Smooth muscle cell (in vitro differentiated cells): ENCODE results near the gene OR2L8. TPM values are rescaled to one million over a fixed set of nuclear protein-coding genes. Genes with fewer than 3 reads are reported as not detected.

ENCODE experiments used
- DNase-seq: peaks from one replicate; lab custom pipeline; 2025; ENCODE audit not compliant: unreplicated experiment; lab: John Stamatoyannopoulos, UW
- H2AFZ ChIP-seq: fragments of 200-600 bp; sonication (generic); 2 replicates; pipeline ENCODE4 v1.6.0; 2016; ENCODE audit warnings: antibody characterized with exemption, low read depth, mild to moderate bottlenecking
- H3F3A ChIP-seq: fragments of 200-600 bp; sonication (generic); 2 replicates; pipeline ENCODE4 v1.6.0; 2017; ENCODE audit warnings: antibody characterized with exemption, low read depth
- H3K27ac ChIP-seq: fragments of 200-600 bp; sonication (generic); 2 replicates; pipeline ENCODE4 v1.5.1; 2016; ENCODE audit warnings: low read depth, mild to moderate bottlenecking
- H3K27me3 ChIP-seq: fragments of 200-600 bp; sonication (generic); 2 replicates; pipeline ENCODE4 v1.6.1; 2016; ENCODE audit warnings: low read depth, mild to moderate bottlenecking
- H3K36me3 ChIP-seq: fragments of 200-600 bp; sonication (generic); 2 replicates; pipeline ENCODE4 v1.5.1; 2016; ENCODE audit warnings: low read depth
- H3K4me1 ChIP-seq: fragments of 200-600 bp; sonication (generic); 2 replicates; pipeline ENCODE4 v1.5.1; 2016; ENCODE audit warnings: low read depth
- H3K4me2 ChIP-seq: fragments of 200-600 bp; sonication (generic); 2 replicates; pipeline ENCODE4 v1.6.0; 2016; ENCODE audit warnings: mild to moderate bottlenecking
- H3K4me3 ChIP-seq: fragments of 200-600 bp; sonication (generic); 2 replicates; pipeline ENCODE4 v1.5.1; 2016; ENCODE audit warnings: mild to moderate bottlenecking
- H3K79me2 ChIP-seq: fragments of 200-600 bp; sonication (generic); 2 replicates; pipeline ENCODE4 v1.6.0; 2016; ENCODE audit warnings: low read depth, mild to moderate bottlenecking
- H3K9ac ChIP-seq: fragments of 200-600 bp; sonication (generic); 2 replicates; pipeline ENCODE4 v1.6.0; 2016; ENCODE audit warnings: low read depth
- H3K9me3 ChIP-seq: fragments of 200-600 bp; sonication (generic); replicated peaks from 2 replicates; pipeline ENCODE4 v1.5.1; 2016; ENCODE audit warnings: low read depth
- H4K20me1 ChIP-seq: fragments of 200-600 bp; sonication (generic); 2 replicates; pipeline ENCODE4 v1.6.0; 2016; ENCODE audit warnings: low read depth
- WGBS: methylation state at CpG from one replicate; pipeline ENCODE4 v1.1.7; 2016; ENCODE audit warnings: low lambda C conversion rate; 5-methylcytosine and 5-hydroxymethylcytosine counted together
- polyA plus RNA-seq: library from polyadenylated mRNA; unstranded; fragments of >200 nt; fragmentation: Nextera tagmentation; extraction: Ambion mirVana; gene quantifications from 2 replicates; pipeline ENCODE4 v1.2.1, GENCODE V29; 2016
- total RNA-seq: library from RNA; depleted of rRNA; stranded (reverse); fragments of >200 nt; gene quantifications from 2 replicates; pipeline ENCODE4 v1.2.3, GENCODE V29; 2014
- TF ChIP-seq, protein P1 (sequence below): fragments of 200-600 bp; sonication (generic); IDR thresholded peaks from 2 replicates; pipeline ENCODE4 v1.5.1; 2017; ENCODE audit warnings: borderline replicate concordance, mild to moderate bottlenecking, antibody characterized with exemption; ENCODE audit not compliant: insufficient read depth, poor library complexity, severe bottlenecking

OR2L8 gene, protein sequence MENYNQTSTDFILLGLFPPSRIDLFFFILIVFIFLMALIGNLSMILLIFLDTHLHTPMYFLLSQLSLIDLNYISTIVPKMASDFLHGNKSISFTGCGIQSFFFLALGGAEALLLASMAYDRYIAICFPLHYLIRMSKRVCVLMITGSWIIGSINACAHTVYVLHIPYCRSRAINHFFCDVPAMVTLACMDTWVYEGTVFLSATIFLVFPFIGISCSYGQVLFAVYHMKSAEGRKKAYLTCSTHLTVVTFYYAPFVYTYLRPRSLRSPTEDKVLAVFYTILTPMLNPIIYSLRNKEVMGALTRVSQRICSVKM
- total RNA-seq (not detected in 2 replicates), polyA plus RNA-seq (not detected in 2 replicates)

DNA sequence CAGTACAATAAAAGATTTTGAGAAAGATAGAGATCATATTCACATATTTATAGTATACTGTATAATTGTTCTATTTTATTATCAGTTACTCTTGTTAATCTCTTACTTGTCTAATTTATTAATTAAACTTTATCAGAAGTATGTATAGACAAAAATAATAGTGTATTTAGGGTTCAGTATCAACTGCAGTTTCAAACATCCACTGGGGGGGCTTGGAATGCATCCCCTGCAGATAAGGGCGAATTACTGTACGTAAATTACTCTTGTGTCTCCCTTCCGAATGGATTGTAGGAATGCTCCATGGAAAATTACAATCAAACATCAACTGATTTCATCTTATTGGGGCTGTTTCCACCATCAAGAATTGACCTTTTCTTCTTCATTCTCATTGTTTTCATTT, at the start of gene OR2L8:
Gene OR2L8, plus strand, starts transcription at position 301 of the 400 bp plus-strand sequence. Its CDS starts 0 bp downstream, at position 301.
- Histone ChIP-seq H2AFZ (no peak within 1 kb of the TSS), H3K4me3 (no peak within 1 kb of the TSS), H3K9ac (no peak within 1 kb of the TSS), H3K79me2 (no peaks in the 10 kb centered on the region), H4K20me1 (no peaks in the 10 kb centered on the region), H3F3A (no peaks in the 10 kb centered on the region), H3K36me3 (no peaks in the 10 kb centered on the region), H3K9me3 (peaks cover 15% of the 10 kb centered on the region), H3K4me2 (no peak within 1 kb of the TSS), H3K27me3 (no peaks in the 10 kb centered on the region), H3K27ac (no peak within 1 kb of the TSS), H3K4me1 (no peaks in the 10 kb centered on the region)
- DNase-seq: no peak
- WGBS: 78% methylated on average over 3 of the region's 3 CpGs
- TF ChIP-seq, protein P1, sequence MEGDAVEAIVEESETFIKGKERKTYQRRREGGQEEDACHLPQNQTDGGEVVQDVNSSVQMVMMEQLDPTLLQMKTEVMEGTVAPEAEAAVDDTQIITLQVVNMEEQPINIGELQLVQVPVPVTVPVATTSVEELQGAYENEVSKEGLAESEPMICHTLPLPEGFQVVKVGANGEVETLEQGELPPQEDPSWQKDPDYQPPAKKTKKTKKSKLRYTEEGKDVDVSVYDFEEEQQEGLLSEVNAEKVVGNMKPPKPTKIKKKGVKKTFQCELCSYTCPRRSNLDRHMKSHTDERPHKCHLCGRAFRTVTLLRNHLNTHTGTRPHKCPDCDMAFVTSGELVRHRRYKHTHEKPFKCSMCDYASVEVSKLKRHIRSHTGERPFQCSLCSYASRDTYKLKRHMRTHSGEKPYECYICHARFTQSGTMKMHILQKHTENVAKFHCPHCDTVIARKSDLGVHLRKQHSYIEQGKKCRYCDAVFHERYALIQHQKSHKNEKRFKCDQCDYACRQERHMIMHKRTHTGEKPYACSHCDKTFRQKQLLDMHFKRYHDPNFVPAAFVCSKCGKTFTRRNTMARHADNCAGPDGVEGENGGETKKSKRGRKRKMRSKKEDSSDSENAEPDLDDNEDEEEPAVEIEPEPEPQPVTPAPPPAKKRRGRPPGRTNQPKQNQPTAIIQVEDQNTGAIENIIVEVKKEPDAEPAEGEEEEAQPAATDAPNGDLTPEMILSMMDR: no peak

DNA sequence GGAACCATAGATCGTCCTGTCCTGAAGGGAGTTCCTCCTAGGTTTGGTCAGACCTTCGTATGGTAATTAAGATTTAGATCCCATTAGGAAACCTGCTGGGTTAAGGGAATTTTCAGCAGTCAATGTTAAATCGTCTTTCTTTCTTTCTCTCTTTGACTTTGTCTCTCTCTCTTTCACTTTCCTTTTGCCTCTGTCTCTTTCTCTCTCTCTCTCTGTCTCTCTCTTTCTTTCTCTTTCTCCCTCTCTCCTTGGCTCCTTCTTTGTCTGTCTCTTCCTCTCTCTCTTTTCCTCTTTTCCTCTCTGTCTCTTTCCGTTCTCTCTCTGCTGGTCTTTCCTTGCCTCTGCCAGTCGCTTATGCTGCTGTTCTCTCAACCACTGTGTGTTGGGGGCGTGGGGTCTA, 44.5 kb upstream of the OR2L8 start:
- H2AFZ ChIP-seq: no peak overlapping the region
- no peaks in the 10 kb centered on the region for H3K79me2 ChIP-seq
- H3K27me3 ChIP-seq: no peaks in the 10 kb centered on the region
- no peak overlapping the region for H3K9ac ChIP-seq
- H3K4me2 ChIP-seq: no peak overlapping the region
- H4K20me1 ChIP-seq: no peaks in the 10 kb centered on the region
- no peaks in the 10 kb centered on the region for H3K36me3 ChIP-seq
- H3F3A ChIP-seq: no peaks in the 10 kb centered on the region
- no peak overlapping the region for H3K4me3 ChIP-seq
- TF ChIP-seq, protein P1: no peak
- H3K4me1 ChIP-seq: no peaks in the 10 kb centered on the region
- H3K9me3 ChIP-seq: peaks cover 6% of the 10 kb centered on the region
- no peak for DNase-seq
- no peak overlapping the region for H3K27ac ChIP-seq
- WGBS: 70% methylated on average over 6 of the region's 6 CpGs

DNA sequence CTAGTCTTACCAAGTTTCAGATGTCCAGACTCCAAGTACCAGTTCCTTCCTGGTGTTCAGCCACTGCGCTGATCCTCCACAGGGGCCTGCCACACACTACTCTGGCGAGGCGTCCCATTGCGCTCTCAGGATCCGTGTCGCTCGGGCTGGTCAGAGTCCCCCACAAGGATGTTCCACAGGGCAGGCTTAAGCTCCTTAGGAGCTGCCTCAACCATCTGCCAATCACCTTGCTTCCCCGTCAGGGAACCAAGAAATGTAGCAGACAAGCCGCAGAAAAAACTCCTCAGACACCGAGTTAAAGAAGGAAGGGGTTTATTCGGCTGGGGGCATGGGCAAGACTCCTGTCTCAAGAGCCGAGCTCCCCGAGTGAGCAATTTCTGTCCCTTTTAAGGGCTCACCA, 43.5 kb upstream of the OR2L8 start:
- H3K79me2 ChIP-seq: no peaks in the 10 kb centered on the region
- no peaks in the 10 kb centered on the region for H3K36me3 ChIP-seq
- H3K27ac ChIP-seq: no peak overlapping the region
- H4K20me1 ChIP-seq: no peaks in the 10 kb centered on the region
- no peak for DNase-seq
- H3F3A ChIP-seq: no peaks in the 10 kb centered on the region
- H3K9me3 ChIP-seq: peaks cover 6% of the 10 kb centered on the region
- H3K4me1 ChIP-seq: no peaks in the 10 kb centered on the region
- H3K27me3 ChIP-seq: no peaks in the 10 kb centered on the region
- TF ChIP-seq, protein P1: no peak
- H3K4me2 ChIP-seq: no peak overlapping the region
- no peak overlapping the region for H2AFZ ChIP-seq
- no peak overlapping the region for H3K9ac ChIP-seq
- 80% methylated on average over 13 of the region's 13 CpGs for WGBS
- H3K4me3 ChIP-seq: no peak overlapping the region
